GOT3 (cell line): ENCODE measurements around the gene HLA-DOB.
A peak's percentile ranks its signal among the peaks of the same experiment; 100 is the strongest.
"Not testable (repeated sequence)": the region's sequence is repeated elsewhere in the genome, so short reads cannot be mapped to it uniquely, and the experiment has no call there.

ENCODE experiments used
- DNase-seq: peaks from one replicate; lab custom pipeline; 2025; ENCODE audit warnings: mixed read lengths; lab: John Stamatoyannopoulos, UW

Gene HLA-DOB

DNA sequence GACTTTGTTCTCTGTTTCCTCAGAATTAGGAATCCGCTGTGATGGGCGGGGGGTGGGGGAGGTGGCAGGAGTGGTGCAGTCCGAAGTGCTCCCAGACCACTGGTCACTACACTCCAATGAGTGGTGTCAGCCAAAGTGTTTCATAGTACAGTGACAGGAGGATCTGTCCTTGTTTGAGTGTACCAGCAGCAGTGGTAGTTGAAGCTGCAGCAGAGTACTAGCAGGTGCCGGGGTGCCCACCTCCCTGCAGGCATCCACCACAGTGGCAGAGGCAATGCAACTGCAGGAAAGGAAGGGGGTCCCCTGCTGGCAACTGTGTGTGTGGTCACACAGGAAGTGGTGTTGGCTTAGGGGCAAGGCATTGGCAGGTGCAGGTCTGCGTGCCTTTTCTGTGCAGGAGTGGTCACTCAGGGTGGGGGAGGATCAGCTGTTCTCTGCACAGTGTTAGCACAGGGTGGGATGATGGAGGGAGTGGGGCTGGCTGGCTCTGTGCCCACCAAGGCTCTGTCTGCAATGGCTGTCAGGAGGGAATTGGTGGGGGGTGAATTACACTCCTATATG, 9.7 kb downstream of the HLA-DOB start:
- no peak for DNase-seq

DNA sequence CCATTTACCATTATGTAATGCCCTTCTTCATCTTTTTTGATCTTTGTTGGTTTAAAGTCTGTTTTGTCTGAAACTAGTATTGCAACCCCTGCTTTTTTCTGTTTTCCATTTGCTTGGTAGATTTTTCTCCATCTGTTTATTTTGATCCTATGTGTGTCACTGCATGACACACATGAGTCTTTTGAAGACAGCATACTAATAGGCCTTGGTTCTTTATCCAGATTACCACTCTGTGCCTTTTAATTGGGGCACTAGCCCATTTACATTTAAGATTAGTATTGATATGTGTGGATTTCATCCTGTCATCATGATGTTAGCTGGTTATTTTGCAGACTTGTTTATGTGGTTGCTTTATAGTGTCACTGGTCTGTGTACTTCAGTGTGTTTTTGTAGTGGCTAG, 11.4 kb downstream of the HLA-DOB start:
- not testable (repeated sequence) for DNase-seq

DNA sequence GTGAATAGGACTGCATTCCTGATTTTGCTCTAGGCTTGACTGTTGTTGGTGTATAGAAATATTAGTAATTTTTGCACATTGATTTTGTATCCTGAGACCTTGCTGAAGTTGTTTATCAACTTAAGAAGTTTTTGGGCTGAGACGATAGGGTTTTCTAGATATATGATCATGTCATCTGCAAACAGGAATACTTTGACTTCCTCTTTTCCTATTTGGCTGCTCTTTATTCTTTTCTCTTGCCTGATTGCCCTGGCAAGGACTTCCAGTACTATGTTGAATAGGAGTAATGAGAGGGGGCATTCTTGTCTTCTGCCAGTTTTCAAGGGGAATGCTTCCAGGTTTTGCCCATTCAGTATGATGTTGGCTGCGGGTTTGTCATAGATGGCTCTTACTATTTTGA, 13.4 kb downstream of the HLA-DOB start:
- DNase-seq: no peak

DNA sequence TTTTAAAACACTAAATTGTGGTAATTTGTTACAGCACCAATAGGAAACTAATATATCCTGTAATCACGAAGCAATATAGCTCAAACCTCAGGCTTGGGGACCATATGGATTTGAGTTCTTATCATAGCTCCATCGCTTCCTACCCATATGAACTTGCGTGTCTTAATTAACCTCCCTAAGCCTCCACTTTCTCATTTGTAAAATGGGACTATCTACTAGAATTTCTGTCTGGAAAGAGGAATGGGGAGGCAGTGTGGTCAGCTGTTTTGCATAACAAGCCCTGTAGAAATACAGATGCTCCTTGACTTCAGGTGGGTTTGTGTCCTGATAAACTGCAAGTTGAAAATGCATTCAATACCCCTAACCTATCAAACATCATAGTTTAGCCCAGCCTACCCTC, 17.1 kb downstream of the HLA-DOB start:
- no peak for DNase-seq

DNA sequence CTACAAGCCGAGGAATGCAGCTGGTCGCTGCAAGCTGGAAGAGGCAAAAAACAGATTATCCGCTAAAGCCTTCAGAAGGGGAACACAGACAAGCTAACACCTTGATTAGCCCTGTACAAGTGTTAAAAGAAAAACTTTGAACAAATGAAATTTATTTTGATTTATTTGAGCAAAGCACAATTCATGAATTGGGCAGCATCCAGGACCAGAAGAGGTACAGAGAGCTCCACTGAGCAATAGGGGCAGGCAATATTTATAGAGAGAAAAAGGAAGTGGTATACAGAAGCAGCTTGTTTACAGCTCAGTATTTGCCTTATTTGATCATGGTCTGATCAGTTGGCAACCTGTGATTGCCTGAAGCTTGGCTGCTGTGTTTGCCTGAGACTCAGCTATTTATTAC, 17.6 kb downstream of the HLA-DOB start:
- no peak for DNase-seq

DNA sequence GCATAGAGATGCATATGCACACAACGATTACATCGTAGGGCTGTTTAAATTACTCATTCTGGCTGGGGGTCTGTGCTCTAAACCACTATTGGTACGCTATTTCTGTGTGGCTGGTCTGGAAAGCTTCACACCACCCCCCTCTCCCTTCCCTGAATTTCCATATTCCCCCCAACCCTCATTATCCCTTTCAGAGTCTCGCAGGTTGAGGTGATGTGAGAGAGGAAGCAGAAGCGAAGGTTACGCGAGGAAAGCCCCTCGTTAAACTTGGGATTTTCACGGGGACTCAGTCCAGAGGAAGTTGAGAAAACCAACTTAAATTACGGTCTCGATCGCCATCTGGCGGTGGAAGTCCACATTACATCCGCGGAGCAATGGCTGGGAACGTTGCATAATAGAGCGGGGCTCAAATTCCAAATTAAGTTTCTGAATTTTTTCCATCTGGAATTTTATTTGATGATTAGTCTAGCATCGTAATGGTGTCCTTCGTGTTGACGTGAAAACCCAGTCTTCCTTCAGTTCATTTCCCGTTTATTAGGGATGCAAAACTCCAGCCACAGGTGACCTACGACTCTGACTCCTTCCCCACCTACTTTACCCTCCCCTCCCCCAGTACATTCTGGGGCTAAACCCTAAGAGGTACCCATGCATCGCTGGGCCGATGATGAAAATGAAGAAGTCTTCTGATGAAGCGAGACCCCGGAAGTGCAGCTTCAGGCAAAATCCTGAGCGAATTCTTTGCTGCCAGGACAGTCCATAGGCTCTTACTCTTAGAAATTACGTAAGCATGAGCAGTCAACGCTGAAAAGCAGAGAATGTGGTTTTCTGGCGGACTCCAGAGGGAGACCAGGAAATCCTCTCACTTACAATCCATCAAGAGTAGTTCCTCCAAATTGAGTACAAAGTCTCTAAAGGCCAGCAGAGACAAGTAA, 19.7 kb downstream of the HLA-DOB start:
- peak; percentile 31 for DNase-seq

DNA sequence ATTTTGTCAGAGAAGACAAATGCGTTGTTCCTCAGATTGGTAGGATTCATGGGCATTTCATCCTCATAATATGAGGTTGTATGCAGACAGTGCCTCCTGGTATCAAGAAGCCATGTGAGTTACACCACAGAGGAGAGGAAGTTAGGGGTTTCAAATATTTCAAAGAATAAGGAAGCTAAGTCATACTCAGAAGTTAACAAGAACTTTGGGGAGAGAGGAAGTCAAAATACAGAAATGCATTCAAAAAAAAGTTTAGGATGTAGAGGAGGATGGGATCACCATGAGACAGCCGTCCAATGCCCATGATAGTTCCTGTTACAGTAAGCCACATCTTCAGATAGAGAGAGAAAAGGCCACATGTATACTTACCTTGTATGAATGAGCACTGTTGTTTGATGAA, 22.3 kb downstream of the HLA-DOB start:
- no peak for DNase-seq

DNA sequence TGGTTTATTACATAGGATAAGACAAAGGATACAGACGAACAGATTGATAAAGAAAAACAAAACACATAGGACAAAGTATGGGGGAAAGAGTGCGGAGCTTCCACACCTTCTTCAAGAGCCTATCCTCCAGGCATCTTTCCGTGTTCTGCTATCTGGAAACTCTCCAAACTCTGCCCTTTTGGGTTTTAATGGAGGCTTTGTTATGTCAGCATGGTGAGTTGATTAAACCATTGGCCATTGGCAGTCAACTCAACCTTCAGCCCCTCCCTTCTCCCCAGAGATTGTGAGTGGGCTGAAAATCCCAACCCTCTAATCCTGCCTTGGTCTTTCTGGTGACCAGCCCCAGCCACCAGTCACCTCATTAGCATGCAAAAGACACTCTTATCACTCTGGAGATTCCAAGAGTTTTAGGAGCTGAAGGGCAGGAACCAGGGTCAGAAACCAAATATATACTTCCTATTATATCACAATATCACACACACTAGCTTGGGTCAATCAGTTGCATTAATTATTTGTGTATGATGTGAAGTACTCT, 23.8 kb downstream of the HLA-DOB start:
- DNase-seq: no peak

DNA sequence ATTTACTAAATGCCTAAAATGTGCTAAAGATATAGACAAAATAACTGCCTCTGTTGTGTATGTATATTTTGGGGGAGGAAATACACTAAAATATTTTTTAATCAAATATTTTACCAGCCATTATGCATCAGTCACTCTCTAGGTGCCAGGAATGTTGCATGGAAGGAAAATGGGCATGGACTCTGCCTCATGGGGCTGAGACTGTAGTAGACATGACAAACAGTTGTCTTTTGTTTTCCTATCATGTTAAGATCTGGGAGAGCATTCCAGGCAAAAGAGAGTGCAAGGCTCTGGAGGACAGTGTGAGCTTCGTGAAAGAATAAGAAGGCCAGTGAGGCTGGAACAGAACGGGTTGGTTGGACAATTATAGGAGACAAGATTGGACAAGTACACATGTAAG, 26.5 kb downstream of the HLA-DOB start:
- DNase-seq: no peak

DNA sequence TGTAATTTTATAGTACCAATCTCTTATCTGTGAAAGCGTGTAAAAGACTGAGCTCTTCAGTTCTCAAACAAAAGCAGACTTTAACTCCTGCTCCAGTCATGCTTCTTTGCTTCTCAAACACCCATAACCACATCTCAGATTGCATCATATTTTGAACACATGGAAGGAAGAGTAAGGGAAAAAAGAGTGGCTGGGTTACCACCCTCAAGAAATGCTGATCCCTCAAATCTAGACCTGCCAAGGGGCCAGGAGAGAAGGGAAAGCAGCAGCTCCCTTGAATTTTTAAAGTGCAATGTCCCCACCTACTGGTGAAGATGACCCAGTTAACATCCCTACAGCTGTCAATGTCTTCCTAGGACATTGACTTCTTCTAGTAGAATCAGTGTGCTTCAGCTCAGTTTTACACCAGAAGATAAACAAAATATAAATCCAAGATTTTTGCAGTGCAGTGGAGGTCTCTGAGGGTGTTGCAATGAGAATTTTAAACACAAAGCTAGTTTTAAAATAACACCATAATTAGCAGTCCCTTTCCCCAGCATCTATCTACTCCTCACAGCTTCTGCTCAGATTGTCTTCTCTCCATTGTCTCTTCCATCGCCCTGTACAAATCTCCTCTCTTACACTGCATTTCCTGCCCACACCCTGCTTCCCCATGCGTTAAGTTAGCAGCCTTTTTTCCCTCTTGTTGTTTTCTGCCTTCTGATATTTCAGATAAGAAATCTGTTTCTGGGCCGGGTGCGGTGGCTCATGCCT, 30.8 kb downstream of the HLA-DOB start:
- no peak for DNase-seq

DNA sequence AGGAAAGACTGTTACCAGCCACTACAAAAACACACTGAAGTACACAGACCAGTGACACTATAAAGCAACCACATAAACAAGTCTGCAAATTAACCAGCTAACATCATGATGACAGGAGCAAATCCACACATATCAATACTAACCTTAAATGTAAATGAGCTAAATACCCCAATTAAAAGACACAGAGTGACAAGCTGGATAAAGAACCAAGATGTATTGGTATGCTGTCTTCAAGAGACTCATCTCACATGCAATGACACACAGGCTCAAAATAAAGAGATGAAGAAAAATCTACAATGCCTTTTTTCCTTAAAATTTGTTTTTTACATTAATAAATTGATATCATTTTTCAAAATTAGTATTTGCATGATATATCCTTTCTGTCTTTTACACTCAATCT, 33.9 kb downstream of the HLA-DOB start:
- not testable (repeated sequence) for DNase-seq

DNA sequence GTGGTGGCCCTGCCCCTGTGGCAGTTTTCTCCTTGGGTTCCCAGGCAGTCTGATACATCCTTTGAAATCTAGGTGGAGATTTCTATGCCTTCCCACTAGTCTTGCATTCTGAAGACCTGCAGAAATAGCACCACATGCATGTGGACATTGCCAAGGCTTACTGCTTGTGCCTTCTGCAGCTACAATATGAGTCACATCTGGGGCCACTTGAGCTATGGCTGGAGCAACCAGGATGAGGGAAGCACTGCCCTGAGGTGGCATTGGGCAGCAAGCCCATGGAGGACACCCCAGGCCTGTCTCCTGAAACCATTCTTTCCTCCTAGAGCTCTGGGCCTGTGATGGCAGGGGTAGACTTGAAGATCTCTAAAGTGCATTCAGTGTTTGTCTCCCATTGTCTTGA, 37.8 kb downstream of the HLA-DOB start:
- DNase-seq: no peak

DNA sequence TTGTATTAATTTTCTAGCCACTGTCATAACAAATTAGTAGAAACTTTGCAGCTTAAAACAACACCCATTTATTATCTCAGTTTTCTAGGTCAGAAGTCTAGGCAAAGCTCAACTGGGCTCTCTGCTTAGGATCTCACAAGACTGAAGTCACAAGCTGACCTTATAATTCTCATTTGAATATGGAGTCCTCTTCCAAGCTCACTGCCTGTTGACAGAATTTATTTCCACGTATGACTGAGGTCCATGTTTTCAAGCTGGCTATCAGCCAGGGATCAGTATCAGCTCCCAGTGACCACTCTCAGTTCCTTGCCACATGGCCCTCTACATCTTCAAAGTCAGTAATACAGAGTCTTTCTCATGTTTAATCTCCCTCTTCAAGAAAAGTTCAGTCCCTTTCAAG, 41.7 kb downstream of the HLA-DOB start:
- no peak for DNase-seq

DNA sequence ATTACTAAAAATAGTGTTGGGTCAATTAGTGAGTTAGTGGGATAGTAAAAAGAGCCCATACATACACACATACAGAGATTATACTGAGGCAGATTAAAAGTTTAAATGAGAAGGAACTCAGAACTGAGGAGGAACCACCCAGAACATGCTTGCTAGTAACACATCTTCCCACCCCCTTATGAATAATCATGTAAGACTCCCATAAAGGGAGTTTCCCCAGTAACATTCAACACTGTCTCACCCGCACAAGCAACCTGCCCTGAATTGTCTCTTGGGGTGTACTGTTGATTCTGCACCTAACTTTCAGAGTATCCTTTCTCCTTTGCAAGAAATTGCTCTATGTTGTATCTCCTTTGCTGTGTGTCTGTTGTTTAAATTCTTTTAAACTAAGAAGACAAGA, 42.4 kb downstream of the HLA-DOB start:
- no peak for DNase-seq

DNA sequence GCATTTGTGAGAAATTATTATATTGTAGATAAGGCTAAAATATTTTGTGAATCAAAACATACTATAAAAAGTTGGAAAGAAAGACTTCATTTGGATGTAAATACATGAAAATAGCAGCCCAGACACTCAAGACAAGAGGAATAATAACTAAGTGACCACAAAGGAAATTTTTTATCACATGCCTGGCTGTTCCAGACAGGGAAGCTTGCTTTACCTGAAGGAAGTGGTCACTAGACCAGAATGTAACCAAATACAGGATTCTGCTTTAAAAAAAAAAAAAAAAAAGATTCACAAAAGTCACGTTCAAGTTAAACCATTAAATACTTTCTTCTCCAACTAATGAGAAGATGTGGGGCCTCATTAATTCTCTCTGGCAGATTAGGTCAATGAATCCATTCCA, 44.1 kb downstream of the HLA-DOB start:
- no peak for DNase-seq

DNA sequence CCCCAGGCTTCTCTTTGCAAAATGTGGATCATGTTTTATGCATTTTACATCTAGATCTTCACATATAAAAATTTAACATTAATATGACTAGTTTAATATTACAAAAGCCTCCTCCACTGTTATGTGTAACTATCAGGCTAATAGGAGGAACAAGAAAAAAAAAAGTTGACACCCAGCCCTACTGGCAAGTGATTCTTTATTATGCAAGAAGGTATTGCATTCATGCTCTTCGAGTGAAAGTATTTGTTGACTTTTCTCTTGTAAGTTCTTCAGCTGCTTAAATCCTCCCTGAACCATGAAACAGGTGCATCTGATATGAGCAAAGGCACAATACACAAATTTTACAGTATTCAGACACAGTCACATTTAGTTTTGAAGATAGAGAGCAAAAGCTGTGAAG, 52.8 kb downstream of the HLA-DOB start:
- DNase-seq: no peak

DNA sequence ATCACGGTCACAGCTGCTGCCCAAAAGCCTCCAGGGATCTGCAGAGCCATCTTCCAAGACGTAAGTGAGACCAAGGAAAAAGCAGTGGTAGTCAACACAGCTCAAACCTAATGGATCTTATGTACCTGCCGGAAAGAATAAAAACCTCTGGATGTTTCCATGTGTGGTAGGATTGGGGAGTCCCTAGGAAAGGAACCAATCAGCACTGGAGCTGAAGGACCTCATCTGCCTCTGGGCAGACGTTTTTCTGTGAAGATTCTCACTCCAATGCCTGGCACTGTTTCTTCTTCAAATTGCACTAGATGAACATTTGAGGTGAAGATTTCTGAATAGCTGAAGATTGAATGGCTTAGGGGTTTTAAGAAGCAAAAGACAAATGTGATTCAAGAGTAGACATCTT, 53.4 kb downstream of the HLA-DOB start, which contains the start of gene HLA-DQB2:
Gene HLA-DQB2, minus strand, starts transcription at position 112 of the 400 bp plus-strand sequence. Its CDS starts 62 bp downstream, at position 50.
- DNase-seq: no peak
